Suppressor macrophage (primary cell): ENCODE measurements around the gene ALOX12B.

Experiments
- DNase-seq, 4 experiments: peaks; one replicate each; pipeline ENCODE4 v3.0.0-alpha.2; 2020 to 2022
- total RNA-seq, 17 experiments: gene quantifications; one replicate each; lab custom pipeline; 2026; ENCODE audit warnings: mixed read lengths in 6 of 17, inconsistent platforms in 3 of 17; lab: John Stamatoyannopoulos, UW

The ALOX12B gene
- total RNA-seq = 0 to 3.1 (median 0) reads per million in 17 experiments

GRCh38 chr17:8087075-8087951, at the start of gene ALOX12B:
TSS of gene ALOX12B (minus strand) at chr17:8087716. CDS start at chr17:8087442, 274 bp downstream.
- no peak for DNase-seq

DNA sequence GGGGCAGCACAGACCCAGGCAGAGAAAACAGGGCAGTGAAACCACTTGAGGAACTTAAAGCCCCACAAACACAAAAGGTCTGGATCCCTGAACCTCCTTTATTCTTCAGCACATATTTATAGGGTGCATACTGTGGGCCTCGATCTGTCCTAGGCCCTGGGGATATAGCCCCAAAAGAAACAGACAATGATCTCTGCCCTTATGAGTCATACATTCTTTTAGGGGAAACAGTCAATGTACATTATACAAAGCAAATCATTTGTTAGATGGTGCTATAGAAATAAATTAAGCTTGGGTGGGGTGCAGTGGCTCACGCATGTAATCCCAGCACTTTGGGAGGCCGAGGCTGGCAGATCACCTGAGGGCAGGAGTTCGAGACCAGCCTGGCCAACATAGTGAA, 46.4 kb upstream of the ALOX12B start:
- no peak for DNase-seq

- no peak for DNase-seq
Measured at GRCh38 chr17:8133399-8133798, 45.9 kb upstream of the ALOX12B start.

DNA sequence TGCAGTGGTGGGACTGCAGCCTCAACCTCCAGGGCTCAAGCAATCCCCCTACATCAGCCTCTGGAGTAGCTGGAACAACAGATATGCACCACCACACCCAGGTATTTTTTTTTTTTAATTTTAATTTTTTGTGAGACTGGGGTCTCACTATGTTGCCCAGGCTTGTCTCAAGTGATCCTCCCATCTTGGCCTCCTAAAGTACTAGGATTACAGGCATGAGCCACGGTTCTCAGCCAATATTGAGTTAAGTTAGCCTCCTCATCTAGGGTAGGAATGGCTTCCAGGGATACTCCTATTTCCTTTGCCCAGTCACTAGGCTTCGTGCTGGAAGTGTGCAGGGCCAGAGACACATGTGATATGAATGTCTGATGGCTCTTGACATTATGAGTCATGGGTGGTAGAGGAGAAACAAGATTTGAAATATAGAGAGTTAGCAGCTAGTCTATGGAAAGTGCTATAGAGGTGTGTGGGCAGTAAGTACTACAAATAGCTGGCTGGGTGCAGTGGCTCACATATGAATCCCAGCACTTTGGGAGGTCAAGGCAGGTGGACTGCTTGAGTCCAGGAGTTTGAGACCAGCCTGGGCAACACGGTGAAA, 44.4 kb upstream of the ALOX12B start:
- DNase-seq = no peak

- DNase-seq = no peak
Measured at GRCh38 chr17:8128125-8128784, 40.7 kb upstream of the ALOX12B start.

DNA sequence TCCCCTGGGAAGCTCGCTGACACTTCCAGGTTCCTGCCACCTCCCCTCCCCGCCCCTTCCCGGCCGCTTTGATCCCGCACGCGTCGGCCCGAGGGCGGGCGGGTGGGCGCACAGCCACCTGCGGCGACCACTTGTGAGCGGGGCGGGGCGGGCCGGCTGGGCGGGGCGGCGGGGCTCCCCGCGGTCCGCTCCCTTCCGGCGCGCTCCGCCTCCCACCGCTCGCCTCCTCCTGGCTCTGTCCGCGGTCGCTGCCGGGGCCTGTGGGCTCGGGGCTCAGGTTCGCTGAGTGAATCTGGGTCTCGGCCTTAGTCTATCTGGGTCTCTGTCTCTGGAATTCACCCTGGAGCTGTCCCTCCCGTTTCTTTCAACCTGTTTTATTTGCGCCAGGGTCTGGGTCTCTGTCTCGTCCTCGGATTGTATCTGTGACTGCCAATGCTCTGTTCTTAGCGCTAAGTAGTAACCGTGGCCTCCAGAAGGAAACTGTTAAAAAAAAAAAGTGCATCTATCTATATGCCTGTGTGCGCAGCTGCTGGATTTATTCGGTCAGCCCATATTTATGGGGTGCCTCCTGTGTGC, 39.1 kb upstream of the ALOX12B start:
- DNase-seq = peak in 3 of 4 experiments; percentile 29 to 64 (median 51)

DNA sequence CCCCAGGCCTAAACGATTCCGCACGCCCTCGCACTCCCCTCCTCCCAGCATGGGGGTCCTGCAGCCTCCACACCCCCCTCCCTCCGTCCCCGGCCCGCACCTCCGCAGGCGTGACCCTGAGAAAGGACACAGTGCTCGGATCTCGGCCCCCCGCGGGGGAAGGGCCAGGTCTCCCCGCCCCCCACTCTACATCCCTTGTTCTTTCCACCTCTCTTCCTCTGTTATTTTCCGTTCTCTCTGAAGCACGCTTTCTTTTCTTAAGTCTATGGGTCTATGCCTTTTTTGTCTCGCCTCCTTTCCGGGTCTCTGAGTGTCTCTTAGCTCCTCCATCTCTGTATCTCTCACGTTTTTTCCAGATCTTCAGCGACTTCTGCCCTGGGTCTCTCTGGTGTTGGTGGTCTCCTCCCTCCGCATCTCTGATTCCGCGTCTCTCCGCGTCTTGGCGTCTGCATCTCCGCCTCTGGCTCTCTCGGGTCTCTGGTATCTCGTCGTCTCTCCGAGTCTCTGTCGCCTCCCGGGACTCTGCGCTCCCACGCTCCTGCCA, 38.5 kb upstream of the ALOX12B start:
- no peak for DNase-seq

- peak; percentile 75 to 88 (median 81) for DNase-seq
Measured at GRCh38 chr17:8125154-8125946, 37.8 kb upstream of the ALOX12B start.

DNA sequence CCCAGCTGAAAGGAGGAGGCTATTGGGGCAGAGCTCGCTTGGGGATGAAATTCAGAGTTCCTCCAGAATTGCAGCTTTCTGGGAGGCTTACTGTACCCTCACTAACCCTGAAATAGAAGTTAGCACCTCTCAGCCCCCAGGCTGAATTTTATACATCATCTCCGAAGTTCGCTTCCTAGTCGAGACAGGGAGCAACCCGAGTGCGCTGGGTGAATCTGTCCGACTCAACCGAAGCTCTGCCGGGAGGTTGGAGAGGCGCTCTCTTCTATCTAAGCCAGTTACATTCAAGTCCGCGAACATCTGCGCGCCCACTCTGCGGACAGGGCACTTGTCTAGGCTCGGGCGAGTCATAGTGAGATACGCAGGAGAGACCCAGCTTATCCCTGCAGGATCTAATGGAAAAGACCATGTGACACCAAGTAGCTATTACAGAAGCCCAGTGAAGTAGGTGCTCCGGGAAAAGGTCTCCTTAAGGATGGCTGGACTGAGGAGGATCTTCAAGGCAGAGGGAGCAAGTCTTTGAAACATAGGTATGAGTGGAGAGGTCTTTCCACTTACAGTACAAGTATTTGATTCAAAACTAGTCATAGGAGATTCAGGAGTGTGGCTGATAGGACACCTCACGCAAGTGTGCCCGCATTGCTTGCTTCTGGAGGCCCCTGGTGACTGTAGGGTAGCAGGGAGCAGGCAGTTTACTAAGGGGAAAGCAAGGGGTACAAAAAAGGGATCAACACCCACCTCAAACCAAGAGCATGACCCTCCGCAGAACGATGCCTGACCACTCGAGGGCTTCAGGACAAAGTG, 37.0 kb upstream of the ALOX12B start:
- peak in 3 of 4 experiments; percentile 21 to 43 (median 21) for DNase-seq

- peak in 1 of 4 experiments; percentile 26 for DNase-seq
Measured at GRCh38 chr17:8123695-8124349, 36.3 kb upstream of the ALOX12B start, which contains the start of gene HES7. TSS of gene HES7 (minus strand) at chr17:8124106. CDS start at chr17:8124084, 22 bp downstream.

DNA sequence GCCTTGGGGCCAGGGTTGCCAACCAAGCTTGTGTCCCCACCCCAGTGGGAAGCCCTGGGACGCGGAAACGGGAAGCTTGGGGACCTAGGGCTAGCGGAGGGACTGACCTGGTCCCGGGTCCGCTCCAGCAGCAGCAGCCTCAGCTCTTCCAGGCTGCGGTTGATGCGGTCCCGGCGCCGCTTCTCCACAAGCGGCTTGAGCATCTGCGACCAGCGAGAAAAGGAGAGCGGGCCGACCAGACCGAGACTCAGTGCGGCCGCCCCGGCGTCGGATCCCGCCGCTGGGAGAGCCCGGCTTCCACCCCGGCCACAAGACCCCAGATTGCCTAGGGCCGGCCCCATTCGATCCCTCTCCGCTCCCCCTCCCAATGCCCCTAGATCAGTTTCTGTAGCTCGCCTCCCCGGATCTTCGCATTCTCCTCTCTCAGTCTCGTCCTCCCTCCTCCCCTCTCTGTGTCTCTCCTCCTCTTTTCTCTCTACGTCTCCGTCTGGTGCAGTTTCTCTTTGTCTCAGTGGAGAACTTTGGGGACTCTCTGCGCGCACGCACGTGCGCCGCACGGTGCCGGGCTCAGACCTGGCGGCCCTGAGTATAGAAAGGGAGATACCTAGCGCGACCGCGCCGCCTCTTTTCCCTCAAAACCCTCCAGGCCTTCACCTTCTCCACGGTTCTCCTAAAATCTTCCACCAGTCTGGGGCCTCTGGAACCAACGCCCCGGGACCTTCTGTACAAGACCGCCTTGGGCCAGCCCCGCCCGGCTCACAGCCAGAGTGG, 35.6 kb upstream of the ALOX12B start:
- DNase-seq = peak in 3 of 4 experiments; percentile 9 to 57 (median 33)

DNA sequence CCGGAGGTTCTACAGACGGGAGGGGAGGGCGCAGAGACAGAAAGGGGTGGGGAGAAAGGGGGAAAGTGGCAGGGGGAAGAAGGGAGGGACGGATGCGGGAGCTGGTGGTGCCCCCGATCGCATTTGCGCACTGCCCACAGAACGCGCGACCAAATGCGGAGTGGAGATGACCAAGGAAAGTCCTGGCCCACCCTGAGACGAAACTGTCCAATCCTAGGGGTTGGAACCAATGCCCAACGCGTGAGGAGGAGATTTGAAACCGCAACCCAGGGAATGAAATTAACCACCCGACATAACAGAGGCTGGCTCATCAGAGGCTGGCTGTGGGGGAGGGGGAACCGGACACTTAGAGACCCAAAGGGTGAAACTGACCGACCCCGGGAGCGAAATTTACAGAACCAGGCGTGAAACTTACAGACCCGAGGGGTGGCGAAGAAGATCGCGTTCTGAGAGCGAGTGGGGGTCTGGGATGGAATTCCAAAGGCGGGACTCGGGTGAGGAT, 35.0 kb upstream of the ALOX12B start:
- peak in 1 of 4 experiments; percentile 13 for DNase-seq

GRCh38 chr17:8121681-8122421, 34.3 kb upstream of the ALOX12B start:
- DNase-seq = peak; percentile 51 to 80 (median 64)

DNA sequence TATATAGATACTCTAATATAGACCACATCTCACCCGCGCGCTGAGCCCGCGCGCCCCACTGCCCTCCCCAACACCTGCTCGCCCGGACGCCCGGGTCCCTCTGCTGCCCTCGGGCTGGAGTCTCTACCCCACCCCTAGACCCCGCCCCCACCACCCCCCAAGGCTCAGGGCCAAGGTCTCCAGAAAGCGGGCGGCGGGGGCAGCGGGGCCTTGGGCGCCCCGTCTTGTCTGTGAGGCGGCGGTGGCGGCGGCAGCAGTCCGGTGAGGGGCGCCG, 33.8 kb upstream of the ALOX12B start:
- DNase-seq = no peak

DNA sequence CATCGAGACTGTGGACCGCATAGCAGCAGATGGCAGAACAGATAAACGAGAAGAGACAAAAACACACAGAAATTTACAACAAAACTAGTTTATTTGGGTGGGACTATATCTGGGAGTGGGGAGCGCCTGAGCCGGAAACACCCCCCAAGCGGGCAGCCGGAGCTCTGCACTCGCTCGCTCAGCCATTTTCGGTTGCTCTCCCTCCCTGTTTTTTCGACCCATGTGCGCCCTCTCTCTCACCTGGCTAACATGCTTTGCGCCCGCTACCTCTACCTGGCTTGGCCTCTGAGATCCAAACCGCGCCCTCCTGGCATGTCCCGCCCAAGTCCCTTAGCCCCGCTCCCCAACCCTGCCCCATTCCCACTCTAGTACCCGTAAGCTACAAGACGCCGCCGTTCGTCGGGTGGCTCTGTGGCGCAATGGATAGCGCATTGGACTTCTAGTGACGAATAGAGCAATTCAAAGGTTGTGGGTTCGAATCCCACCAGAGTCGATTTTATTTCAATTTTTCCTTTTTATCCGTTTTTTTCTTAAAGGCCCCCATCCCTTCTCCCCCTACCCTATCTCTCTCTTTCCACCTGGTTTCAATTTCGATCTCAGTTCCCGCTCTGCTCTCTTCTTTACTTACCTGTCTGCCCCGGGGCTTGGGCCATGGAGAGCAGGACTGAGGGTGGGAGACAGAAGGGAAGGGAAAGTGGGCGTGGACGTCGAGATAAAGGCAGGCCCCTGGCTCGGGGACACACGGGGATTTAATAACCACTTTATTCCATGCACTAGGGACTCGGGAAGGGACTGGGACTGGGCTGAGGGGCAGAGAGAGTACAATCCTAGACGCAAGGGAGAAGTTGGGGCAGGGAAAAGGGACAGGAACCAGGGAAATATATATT, 33.2 kb upstream of the ALOX12B start:
- DNase-seq = peak; percentile 73 to 82 (median 76)

GRCh38 chr17:8119581-8120519, 32.3 kb upstream of the ALOX12B start:
- DNase-seq = peak; percentile 86 to 94 (median 92)
